GM23338 (cell line): Measurements from ENCODE around the gene CACNA1S. TPM values are rescaled to one million over a fixed set of nuclear protein-coding genes. Genes with fewer than 3 reads are reported as not detected.

ENCODE experiments used
- CTCF ChIP-seq, 2 experiments: fragments of 200-600 bp in 1 of 2; sonication (generic) in 1 of 2; conservative IDR thresholded peaks; 2 replicates each; pipeline versions ENCODE4 v1.5.1 to v1.6.1; 2016 to 2017; ENCODE audit warnings: antibody characterized with exemption in 2 of 2, low read depth in 2 of 2, mild to moderate bottlenecking in 2 of 2, moderate library complexity in 1 of 2
- POLR2AphosphoS5 ChIP-seq: IDR thresholded peaks from 2 replicates; pipeline ENCODE4 v1.6.1; 2016; ENCODE audit warnings: antibody characterized with exemption, low read depth
- REST ChIP-seq: IDR thresholded peaks from one replicate; pipeline ENCODE4 v1.6.1; 2018; ENCODE audit warnings: antibody characterized with exemption; ENCODE audit not compliant: unreplicated experiment
- STAT1 ChIP-seq: IDR thresholded peaks from one replicate; pipeline ENCODE4 v1.6.1; 2016; ENCODE audit warnings: antibody characterized with exemption; ENCODE audit not compliant: unreplicated experiment
- ZNF331 ChIP-seq: fragments of 250-450 bp; sonication (Bioruptor Pico); IDR thresholded peaks from 2 replicates; pipeline ENCODE4 v1.5.0; 2020; ENCODE audit warnings: low read depth, mild to moderate bottlenecking, moderate library complexity
- ZNF462 ChIP-seq: fragments of 250-450 bp; sonication (Bioruptor Pico); IDR thresholded peaks from 2 replicates; pipeline ENCODE4 v1.5.0; 2020; ENCODE audit warnings: mild to moderate bottlenecking, moderate library complexity
- polyA plus RNA-seq: library from polyadenylated mRNA; unstranded; fragments of >200 nt; fragmentation: Nextera tagmentation; extraction: Ambion mirVana; gene quantifications from 2 replicates; pipeline ENCODE4 v1.2.1, GENCODE V29; 2016
- total RNA-seq: library from RNA; depleted of rRNA; stranded (reverse); fragments of >200 nt; shearing (Covaris generic); gene quantifications from 2 replicates; pipeline ENCODE4 v1.2.3, GENCODE V29; 2014
- TF ChIP-seq, protein P1 (sequence below): IDR thresholded peaks from 2 replicates; pipeline ENCODE4 v1.6.1; 2016; ENCODE audit warnings: antibody characterized with exemption

CACNA1S gene
- total and polyA plus RNA-seq, 2 experiments from 2014 or later: 0.03 TPM; not detected in 1

GRCh38 chr1:201156819-201157218 lies 44.6 kb upstream of the CACNA1S start (continued):
- TF ChIP-seq ZNF462 (CRISPR knock-in tag): no peak
- no peak for TF ChIP-seq POLR2AphosphoS5
- TF ChIP-seq REST: no peak
- TF ChIP-seq STAT1: no peak
- TF ChIP-seq ZNF331: no peak
- no peak for TF ChIP-seq CTCF (conservative IDR thresholded peaks at IDR 0.05; ENCODE audit: low read depth in 2 of 2)
- TF ChIP-seq, protein P1, sequence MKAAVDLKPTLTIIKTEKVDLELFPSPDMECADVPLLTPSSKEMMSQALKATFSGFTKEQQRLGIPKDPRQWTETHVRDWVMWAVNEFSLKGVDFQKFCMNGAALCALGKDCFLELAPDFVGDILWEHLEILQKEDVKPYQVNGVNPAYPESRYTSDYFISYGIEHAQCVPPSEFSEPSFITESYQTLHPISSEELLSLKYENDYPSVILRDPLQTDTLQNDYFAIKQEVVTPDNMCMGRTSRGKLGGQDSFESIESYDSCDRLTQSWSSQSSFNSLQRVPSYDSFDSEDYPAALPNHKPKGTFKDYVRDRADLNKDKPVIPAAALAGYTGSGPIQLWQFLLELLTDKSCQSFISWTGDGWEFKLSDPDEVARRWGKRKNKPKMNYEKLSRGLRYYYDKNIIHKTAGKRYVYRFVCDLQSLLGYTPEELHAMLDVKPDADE: no peak
